ENCODE results near the gene OTULIN.

The OTULIN gene

DNA sequence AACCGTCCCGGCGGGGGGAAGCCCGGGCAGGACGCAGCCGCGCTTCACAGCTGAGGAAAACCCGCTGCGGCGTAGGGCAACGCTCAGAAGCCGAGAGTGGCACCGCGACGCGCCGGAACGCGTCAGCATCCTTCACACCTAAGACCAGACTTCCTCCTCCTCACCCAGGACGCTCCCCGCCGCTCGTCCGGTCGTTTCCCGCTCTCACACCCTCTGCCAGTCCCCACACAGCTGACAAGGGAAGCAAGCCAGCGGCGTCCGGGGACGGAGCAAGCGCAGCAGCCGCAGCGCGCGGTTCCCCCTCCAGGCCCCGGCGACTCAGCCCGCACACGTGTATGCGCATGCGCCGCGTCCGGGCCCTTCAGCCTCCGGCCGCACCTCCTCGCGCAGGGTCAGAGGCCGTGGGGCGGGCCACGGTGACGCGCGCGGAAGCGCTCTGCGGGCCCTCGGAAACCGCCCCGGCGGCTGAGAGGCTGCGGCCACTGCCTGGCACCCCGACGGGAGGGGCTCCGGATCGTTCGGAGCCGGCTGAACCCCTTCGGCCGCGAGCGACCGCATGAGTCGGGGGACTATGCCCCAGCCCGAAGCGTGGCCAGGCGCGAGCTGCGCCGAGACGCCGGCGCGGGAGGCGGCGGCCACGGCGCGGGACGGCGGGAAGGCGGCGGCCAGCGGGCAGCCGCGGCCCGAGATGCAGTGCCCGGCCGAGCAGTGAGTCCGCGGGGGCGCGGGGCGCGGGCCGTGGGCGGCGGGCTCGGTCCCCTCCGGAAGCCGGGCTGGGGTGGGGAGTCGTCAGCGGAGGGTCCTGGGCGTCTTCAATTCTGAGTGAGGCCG lies at the start of gene OTULIN:
Gene OTULIN, plus strand, starts transcription at position 449 of the 831 bp plus-strand sequence. Its CDS starts 108 bp downstream, at position 557.
- DNase-seq, result peak; percentile 97

- no peak for DNase-seq
Observed at GRCh38 chr5:14615365-14615764, 49.2 kb upstream of the OTULIN start.

DNA sequence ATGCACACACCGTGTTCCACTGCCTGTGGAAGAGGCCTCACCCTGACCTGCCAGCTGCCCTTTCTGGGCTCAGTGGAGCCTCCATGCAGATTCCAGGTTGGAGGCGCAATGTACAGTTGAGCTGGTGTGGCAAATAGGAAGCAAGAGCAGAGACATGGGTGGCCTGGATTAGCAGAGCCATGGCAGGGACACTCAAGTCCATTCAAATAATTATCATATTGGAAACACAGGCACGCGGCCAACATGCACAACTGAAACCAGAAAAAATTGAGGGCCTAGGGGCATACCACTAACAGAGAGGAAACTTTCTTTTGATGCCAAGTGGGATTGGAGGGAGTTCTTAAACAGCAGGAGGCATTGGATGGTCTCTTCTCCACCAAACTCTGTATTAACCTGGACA lies 47.1 kb upstream of the OTULIN start:
- no peak for DNase-seq

GRCh38 chr5:14627270-14627669 lies 37.2 kb upstream of the OTULIN start:
- DNase-seq, result no peak

DNA sequence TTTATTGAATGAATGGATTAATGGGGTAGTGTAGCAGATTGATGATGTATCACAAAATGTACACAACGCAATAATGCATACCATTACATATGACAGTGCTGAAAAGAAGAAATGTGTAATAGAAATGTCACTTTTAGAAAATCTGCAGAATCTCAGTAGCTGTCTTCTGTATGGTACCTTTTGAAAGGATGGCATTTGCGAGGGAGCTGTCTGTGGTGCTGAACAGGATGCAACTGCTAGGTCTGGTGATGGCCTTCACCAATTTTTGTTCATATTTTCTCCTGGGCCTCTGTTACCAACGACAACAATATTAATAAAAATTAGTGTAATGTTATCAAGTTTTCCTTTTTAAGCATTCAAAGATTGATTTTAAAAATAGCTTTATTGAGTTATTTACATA lies 36.2 kb upstream of the OTULIN start:
- DNase-seq, result peak; percentile 83

- DNase-seq, result no peak
Observed at GRCh38 chr5:14630671-14631070, 33.8 kb upstream of the OTULIN start.

GRCh38 chr5:14635656-14636055 lies 28.9 kb upstream of the OTULIN start:
- no peak for DNase-seq

DNA sequence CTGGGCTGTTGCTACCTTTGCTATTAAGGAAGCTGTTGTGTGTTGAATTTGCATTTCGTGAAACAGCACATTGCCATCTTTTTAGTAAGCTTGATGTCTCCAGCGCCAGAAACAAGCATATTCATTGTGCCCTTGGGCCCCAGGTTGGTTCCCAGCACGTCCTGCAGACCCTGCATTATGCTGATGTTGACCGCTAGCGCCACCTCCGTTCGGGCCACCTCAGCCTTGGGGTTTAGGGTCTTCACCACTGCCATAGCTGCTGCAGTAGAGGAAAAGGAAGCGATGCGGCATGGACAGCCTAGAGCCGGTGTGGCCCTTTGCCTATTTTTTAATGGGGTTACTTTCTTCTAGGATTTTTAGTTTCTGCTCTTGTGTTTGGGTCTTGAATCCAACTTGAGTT lies 23.8 kb upstream of the OTULIN start:
- no peak for DNase-seq

- DNase-seq, result no peak
Observed at GRCh38 chr5:14644623-14645237, 19.8 kb upstream of the OTULIN start.

DNA sequence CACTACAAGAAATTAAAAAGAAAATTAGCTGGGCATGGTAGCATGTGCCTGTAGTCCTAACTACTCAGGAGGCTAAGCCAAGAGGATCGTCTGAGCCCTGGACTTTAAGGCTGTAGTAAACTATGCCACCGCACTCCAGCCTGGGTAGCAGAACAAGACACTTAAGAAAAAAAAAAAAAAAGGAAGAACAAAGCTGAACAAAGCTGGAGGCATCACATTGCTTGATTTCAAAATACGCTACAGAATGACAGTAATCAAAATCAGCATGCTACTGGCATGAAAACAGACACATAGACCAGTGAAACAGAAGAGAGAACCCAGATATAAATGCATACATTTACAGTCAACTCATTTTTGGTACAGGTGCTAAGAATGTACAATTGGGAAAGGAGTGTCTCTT lies 14.5 kb upstream of the OTULIN start:
- no peak for DNase-seq

DNA sequence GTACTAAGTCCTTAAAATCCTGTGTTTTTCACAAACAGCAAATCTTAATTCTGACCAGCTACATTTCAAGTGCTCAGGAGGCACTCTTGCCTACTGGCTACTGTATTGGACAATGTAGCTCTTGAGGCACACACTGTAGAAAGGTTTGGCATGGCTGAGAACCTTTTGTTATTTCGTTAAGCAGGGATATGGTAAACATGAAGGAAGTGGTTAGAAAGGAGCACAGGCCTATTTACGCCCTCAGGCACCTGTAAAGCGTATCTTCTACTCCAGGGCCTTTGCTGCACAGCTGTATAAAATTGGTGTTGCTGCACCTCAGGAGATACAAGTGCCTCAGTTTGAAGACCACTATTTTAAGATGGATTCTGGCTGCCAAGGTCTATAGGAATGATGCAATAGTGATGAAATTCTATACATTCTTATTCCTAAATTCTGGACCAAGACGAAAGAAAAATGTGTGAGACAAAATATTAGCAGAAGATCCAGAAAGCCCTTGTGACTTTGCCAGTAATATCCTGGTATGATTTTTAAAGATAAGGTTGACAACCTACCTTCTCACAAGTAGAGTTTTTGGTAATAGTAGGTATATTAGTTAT lies 9.3 kb upstream of the OTULIN start:
- no peak for DNase-seq

DNA sequence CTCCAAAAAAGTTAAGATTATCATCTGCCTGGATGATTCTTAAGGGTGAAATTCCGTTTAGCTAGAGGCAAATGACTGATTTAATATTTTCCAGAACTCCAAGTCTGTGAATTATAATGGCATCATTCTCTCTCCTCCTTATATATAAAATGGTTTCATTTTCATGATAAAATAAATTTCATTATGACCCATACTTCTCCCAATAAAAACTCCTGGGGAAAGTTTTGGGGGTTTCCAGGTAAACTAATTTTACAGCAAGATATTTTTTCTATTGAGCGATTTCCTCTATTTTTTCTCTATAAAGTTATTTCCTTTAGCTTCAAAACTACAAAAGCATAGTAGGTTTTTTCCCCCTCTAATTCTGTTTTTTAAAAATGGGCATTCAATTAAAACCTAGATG lies 7.6 kb upstream of the OTULIN start:
- no peak for DNase-seq

DNA sequence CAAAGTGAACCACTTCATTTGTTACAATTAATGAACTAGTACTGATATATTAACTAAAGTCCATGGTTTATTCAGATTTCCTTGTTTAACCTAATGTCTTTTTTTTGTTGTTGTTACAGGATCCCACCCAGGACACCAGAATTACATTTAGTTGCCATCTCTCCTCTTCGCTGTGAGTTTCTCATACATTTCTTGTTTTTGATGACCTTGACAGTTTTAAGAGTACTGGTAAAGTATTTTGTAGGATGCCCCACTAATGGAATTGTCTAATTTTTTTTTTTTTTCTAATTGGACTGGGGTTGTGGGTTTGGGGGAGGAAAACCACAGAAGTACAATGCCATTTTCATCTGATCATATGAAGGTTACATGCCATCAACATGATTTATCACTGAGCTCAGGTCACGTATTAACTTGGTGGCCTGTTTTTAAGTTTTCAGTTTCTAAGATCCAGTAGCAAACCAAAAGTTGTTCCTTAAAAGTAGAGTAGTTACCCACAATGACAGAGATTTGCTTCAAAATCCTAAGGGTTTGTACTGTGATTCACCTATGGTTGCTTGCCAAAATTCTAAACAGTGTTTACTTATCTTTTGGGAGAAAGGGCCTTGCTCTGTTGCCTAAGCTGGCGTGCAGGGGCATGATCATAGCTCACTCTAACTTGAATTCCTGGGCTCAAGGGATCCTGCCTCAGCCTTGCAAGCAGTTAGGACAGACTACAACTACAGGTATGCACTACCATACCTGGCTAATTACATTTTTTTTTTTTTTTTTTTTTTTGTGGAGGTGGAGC lies 4.5 kb upstream of the OTULIN start:
- DNase-seq, result no peak

DNA sequence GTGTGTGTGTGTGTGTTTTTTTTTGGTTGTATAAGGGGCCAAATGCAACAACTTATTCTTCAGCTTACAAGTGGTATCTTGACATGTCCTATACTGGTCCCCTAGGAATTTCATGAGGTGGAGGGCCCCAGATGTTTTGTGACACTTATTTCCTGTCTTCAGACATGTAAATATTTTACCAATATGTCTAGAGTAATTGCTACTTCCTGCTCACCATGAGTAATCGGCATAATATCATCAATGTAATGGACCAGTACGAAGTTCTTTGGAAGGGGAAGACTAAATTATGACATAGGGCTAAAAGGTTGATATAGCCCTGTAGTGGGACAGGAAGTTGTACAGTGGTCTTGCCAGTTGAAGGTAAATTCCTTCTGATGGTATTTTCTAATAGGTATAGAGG lies 3.7 kb upstream of the OTULIN start:
- no peak for DNase-seq

DNA sequence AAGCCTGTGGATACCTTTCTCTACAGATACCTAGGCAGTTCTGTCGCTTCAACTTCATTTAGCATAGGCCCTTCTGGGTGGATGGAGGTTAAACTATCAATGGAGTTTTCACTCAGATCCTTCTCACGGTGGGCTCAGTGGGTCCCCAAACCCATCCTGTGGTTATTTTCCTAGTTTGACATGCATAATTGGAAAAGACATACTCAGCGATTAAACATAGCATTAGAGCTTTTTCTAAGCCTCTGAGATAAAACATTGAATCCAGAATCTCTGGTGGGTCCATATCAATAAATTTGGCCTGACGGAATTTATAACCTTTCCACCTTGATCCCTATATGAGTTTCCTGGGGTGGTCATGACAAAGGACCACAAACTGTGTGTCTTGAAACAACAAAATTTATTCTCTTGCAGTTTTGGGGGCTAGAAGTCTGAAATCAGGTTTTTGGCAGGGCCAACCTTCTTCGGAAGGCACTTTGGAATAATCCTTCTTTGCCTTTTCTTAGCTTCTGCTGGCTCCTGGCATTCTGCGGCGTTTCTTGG lies 1.7 kb upstream of the OTULIN start:
- DNase-seq, result no peak

DNA sequence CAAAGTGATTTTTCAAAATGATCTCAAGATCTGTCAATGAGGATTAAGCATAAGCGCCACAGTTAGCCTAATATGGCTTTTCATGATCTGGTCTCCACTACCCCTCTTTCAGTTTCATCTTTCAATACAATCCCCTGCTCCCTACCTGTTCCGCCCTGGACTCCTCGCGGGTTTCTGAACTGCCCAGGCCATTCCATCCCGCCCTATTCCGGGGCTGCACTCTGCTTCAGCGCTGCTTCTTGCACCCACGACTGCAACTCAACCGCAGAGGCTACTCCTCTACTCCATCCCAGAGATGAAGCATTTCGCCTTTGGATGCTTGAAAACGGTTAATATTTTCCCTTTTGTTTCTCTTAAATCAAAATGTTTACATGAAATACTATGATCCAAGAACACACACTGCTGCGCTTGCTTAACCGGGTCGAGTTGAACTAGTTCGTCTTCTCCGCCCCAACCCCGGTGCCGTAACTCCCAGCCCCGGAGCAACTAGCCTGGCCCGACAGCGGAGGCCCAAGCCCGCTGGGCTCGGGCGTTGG lies 716 bp upstream of the OTULIN start:
- peak; percentile 43 for DNase-seq

DNA sequence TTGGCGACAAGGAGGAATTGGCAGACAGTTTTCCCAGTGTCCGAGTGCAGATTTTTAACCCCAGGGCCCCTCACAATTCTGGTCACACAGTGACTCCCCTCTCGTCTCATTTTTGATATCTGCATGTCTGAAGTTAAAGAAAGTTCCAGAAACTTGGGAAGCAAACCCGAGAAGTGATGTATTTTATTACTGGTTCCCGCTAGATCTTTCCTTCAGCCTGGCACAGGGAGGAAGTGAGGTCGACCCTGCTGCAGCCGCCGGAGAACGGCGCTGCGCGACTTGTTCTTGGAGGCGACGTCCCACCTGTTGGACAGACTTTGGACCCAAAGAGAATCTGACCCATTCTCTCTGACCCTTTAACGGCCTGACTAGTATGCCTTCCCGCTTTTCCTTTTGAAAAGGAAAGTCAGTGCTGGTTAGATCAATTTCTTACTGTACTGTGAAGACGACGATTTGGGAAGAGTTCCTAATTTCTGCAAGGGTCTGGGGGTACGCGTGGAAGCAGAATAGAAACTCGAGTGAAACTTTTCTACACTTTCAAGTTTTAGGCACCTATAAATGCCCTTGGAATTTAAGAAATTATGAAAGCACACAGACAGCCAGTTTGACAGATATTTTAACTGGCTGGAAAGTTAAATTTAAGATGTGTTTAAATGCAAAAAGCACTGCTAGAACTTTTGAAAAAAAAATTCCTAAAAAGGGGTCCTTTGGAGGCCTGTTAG lies 744 bp downstream of the OTULIN start:
- peak; percentile 72 for DNase-seq

GRCh38 chr5:14665949-14666348 lies 1.4 kb downstream of the OTULIN start:
- peak; percentile 74 for DNase-seq

DNA sequence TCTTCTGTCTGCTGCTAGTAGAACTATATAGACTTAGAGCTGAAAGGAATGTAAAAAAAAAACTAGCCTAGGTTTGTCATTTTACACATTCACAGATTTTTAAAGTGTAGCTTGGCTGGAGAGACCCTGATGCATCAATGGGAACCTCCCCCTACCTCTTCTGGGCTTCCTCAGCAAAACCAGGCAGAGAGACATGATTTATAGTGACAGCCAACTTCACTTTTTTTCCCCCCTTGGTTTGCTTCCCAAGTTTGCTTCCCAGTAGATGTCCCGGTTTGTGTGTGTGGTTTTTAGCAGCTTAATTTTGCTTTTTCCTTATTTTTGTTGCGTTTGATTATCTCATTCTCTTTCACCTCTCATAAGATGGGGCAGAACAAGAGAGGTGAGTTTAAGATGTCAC lies 1.8 kb downstream of the OTULIN start:
- DNase-seq, result no peak

DNA sequence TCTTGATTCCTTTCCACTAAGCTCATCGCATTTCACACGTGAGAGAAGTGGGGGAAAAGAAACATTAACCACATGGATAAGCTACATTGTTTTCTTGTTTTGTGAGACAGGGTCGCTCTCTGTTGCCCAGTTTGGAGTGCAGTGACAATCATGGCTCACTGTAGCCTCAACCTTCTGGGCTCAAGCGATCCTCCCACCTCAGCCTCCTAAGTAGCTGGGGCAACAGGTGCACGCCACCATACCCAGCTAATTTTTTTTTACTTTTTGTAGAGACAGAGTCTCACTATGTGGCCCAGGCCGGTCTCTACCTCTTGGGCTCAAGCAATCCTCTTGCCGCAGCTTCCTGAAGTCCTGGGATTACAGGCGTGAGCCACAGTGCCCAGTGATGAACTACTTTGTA lies 2.8 kb downstream of the OTULIN start:
- DNase-seq, result no peak

DNA sequence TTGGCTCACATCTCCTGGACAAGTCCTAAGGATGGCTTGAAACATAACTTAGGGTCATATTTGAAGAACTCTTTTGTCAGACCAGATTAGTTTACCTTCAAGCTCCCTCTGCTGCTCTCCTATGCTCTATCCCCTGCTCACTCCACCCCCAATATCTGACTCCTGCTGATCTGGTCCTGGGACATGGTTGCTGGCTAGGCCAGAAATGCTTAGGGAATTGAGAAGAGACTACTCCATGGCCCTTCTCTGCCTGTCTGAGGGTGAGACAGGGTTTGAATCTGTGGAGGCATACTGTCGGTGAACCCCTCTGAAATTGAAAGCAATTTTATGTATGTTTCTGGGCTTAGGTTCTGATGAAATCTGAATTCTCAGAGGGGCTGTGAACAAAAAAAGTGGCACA lies 3.3 kb downstream of the OTULIN start:
- DNase-seq, result no peak

DNA sequence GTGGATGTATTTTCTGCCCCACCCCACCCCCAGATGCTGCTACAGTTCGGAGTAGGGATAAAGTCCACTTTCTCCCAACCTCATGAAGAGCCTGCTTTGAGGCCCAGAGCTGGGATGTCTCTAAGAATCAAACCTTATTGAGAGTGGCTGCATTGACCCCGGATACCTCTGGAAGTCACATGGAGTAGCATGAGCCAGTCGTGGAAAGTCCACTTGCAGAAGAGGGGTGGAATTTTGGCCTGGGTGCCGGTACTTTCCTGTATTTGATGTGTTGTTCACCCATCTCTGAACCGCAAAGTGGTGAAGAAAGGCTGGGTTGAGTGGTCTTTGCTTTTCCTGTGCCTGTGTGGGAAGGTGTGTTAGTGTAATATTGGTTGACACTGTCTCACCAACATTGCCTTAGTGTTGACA lies 3.7 kb downstream of the OTULIN start:
- DNase-seq, result no peak

Measured in hematopoietic multipotent progenitor cell treated with erythropoietin and hydrocortisone succinate and interleukin-3 and kit ligand, for 4 days (in vitro differentiated cells).